Hepatocyte (in vitro differentiated cells): Measurements from ENCODE around the gene ZC3H4. TPM values are rescaled to one million over a fixed set of nuclear protein-coding genes. Genes with fewer than 3 reads are reported as not detected.

ENCODE experiments used
- DNase-seq: peaks from one replicate; pipeline ENCODE4 v3.0.0-alpha.2; 2016; ENCODE audit warnings: low spot score
- H2AFZ ChIP-seq: fragments of 200-600 bp; sonication (generic); 2 replicates; pipeline ENCODE4 v1.6.0; 2016; ENCODE audit warnings: antibody characterized with exemption, mild to moderate bottlenecking
- H3K27ac ChIP-seq: fragments of 200-600 bp; sonication (generic); 2 replicates; pipeline ENCODE4 v1.5.1; 2016; ENCODE audit warnings: mild to moderate bottlenecking
- H3K27me3 ChIP-seq: fragments of 200-600 bp; sonication (generic); 2 replicates; pipeline ENCODE4 v1.6.1; 2016
- H3K36me3 ChIP-seq: fragments of 200-600 bp; sonication (generic); replicated peaks from 2 replicates; pipeline ENCODE4 v1.5.1; 2016; ENCODE audit warnings: low read depth; ENCODE audit not compliant: insufficient read depth
- H3K4me1 ChIP-seq: fragments of 200-600 bp; sonication (generic); 2 replicates; pipeline ENCODE4 v1.5.1; 2016; ENCODE audit warnings: mild to moderate bottlenecking, moderate library complexity; ENCODE audit not compliant: insufficient read depth
- H3K4me2 ChIP-seq: fragments of 200-600 bp; sonication (generic); 2 replicates; pipeline ENCODE4 v1.6.0; 2016
- H3K4me3 ChIP-seq: fragments of 200-600 bp; sonication (generic); 2 replicates; pipeline ENCODE4 v1.5.1; 2016; ENCODE audit warnings: mild to moderate bottlenecking
- H3K79me2 ChIP-seq: fragments of 200-600 bp; sonication (generic); 2 replicates; pipeline ENCODE4 v1.6.0; 2017; ENCODE audit warnings: mild to moderate bottlenecking
- H3K9me2 ChIP-seq: fragments of 200-600 bp; sonication (generic); replicated peaks from 2 replicates; pipeline ENCODE4 v1.6.0; 2017; ENCODE audit warnings: mild to moderate bottlenecking; ENCODE audit not compliant: insufficient read depth
- H3K9me3 ChIP-seq: fragments of 200-600 bp; sonication (generic); 2 replicates; pipeline ENCODE4 v1.5.1; 2016; ENCODE audit warnings: low read depth, mild to moderate bottlenecking
- H4K20me1 ChIP-seq: fragments of 200-600 bp; sonication (generic); 2 replicates; pipeline ENCODE4 v1.6.0; 2016; ENCODE audit warnings: mild to moderate bottlenecking; ENCODE audit not compliant: insufficient read depth, poor library complexity, severe bottlenecking
- EZH2 ChIP-seq: fragments of 200-600 bp; sonication (generic); IDR thresholded peaks from 2 replicates; pipeline ENCODE4 v1.6.1; 2016; ENCODE audit warnings: antibody characterized with exemption, mild to moderate bottlenecking, borderline replicate concordance
- EZH2phosphoT487 ChIP-seq: fragments of 200-600 bp; sonication (generic); IDR thresholded peaks from one replicate; pipeline ENCODE4 v1.6.1; 2018; ENCODE audit warnings: antibody characterized with exemption, mild to moderate bottlenecking, low read depth, moderate library complexity; ENCODE audit not compliant: unreplicated experiment, severe bottlenecking
- WGBS: methylation state at CpG from one replicate; pipeline ENCODE4 v1.1.6; 2016; ENCODE audit warnings: low lambda C conversion rate; ENCODE audit errors: missing lambda C conversion rate; 5-methylcytosine and 5-hydroxymethylcytosine counted together
- polyA plus RNA-seq: library from polyadenylated mRNA; unstranded; fragments of >200 nt; fragmentation: Nextera tagmentation; extraction: Ambion mirVana; gene quantifications from 2 replicates; pipeline ENCODE4 v1.2.1, GENCODE V29; 2016
- total RNA-seq: library from RNA; depleted of rRNA; stranded (reverse); fragments of >200 nt; gene quantifications from 2 replicates; pipeline ENCODE4 v1.2.3, GENCODE V29; 2014
- TF ChIP-seq, protein P1 (sequence below): fragments of 200-600 bp; sonication (generic); IDR thresholded peaks from 2 replicates; pipeline ENCODE4 v1.5.1; 2016; ENCODE audit warnings: antibody characterized with exemption, mild to moderate bottlenecking; ENCODE audit not compliant: poor library complexity

The ZC3H4 gene
- total and polyA plus RNA-seq, 2 experiments from 2014 or later: 4.3 to 13.1 TPM

DNA sequence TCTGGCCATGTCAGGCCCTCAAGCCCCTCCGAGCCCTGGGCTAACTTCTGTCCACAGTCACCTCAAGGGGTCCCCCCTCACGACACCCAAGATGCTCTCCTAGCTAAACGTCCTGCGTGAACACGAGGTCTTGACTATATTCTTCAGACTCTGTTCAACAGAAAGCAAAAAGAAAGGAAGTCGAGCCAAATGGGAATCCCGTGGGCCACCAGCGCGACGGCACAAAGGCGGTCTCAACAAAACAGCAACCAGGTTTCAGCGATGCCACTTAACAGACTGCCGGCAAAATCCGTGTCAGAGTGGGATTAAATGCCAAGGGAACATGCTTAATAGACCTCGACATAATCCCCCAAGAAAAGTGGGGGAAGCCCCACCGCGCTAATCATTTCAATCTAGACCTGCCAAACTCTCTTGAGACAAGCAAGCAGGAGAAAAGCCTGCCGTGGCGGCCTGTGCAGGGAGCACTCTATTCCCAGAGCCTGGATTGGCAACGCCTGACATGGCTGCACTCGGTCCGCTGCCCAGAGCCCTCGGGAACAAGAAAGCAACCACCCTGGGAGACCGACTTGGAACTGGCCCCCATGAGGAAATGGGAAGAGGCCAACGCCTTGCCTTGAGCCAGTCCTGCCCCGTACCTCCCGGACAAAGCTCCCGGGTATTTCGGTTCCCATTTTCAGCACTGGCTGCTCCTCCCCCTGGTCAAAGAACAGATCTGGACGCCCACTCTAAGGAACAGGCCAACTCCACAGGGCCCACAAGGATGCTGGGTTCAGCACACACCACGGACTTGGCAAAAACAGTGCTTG is 16.0 kb downstream of the ZC3H4 start:
- whole genome bisulfite sequencing: 88% methylated on average over 31 of the region's 31 CpGs
- H3K27me3 ChIP-seq: no peaks in the 10 kb centered on the region
- H3K27ac ChIP-seq: peak overlapping the region; percentile 100
- H3K4me1 ChIP-seq: peaks cover 67% of the 10 kb centered on the region
- peaks cover 90% of the 10 kb centered on the region for H3K79me2 ChIP-seq
- H2AFZ ChIP-seq: no peak overlapping the region
- no peak for TF ChIP-seq EZH2
- TF ChIP-seq, protein P1, sequence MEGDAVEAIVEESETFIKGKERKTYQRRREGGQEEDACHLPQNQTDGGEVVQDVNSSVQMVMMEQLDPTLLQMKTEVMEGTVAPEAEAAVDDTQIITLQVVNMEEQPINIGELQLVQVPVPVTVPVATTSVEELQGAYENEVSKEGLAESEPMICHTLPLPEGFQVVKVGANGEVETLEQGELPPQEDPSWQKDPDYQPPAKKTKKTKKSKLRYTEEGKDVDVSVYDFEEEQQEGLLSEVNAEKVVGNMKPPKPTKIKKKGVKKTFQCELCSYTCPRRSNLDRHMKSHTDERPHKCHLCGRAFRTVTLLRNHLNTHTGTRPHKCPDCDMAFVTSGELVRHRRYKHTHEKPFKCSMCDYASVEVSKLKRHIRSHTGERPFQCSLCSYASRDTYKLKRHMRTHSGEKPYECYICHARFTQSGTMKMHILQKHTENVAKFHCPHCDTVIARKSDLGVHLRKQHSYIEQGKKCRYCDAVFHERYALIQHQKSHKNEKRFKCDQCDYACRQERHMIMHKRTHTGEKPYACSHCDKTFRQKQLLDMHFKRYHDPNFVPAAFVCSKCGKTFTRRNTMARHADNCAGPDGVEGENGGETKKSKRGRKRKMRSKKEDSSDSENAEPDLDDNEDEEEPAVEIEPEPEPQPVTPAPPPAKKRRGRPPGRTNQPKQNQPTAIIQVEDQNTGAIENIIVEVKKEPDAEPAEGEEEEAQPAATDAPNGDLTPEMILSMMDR: no peak
- TF ChIP-seq EZH2phosphoT487: no peak
- H3K4me2 ChIP-seq: no peak overlapping the region
- H3K36me3 ChIP-seq: no peaks in the 10 kb centered on the region
- H4K20me1 ChIP-seq: peaks cover 3% of the 10 kb centered on the region
- DNase-seq: no peak
- no peaks in the 10 kb centered on the region for H3K9me3 ChIP-seq
- no peak overlapping the region for H3K4me3 ChIP-seq
- H3K9me2 ChIP-seq: no peaks in the 10 kb centered on the region

DNA sequence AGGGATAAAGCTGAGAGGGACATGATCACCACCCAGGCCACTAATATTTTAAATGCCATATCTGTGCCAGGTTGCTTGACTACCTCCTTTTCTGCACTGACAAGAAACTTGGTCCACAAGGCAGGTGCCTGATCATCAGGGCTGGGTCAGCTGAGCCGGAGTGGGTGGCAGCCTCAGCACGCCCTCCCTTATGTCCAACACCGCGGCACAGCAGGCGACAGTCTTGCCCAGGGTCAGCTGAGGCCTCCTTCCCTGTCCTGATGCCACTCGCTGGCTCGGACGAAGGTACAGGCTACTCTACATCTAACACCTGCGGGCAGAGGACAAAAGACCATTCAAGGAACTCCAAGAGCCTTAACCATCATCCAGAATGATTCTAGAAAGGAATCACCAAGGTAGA is 16.9 kb downstream of the ZC3H4 start:
- TF ChIP-seq, protein P1: no peak
- TF ChIP-seq EZH2 (no peak), EZH2phosphoT487 (no peak)
- Histone ChIP-seq H3K9me2 (no peaks in the 10 kb centered on the region), H4K20me1 (peaks cover 3% of the 10 kb centered on the region), H3K27ac (peak overlapping the region; percentile 100), H3K27me3 (no peaks in the 10 kb centered on the region), H3K4me2 (peak overlapping the region; percentile 58), H3K36me3 (no peaks in the 10 kb centered on the region), H3K79me2 (peaks cover 90% of the 10 kb centered on the region), H3K9me3 (no peaks in the 10 kb centered on the region), H3K4me1 (peaks cover 63% of the 10 kb centered on the region), H3K4me3 (no peak overlapping the region), H2AFZ (no peak overlapping the region)
- no peak for DNase-seq
- 93% methylated on average over 9 of the region's 9 CpGs for WGBS

DNA sequence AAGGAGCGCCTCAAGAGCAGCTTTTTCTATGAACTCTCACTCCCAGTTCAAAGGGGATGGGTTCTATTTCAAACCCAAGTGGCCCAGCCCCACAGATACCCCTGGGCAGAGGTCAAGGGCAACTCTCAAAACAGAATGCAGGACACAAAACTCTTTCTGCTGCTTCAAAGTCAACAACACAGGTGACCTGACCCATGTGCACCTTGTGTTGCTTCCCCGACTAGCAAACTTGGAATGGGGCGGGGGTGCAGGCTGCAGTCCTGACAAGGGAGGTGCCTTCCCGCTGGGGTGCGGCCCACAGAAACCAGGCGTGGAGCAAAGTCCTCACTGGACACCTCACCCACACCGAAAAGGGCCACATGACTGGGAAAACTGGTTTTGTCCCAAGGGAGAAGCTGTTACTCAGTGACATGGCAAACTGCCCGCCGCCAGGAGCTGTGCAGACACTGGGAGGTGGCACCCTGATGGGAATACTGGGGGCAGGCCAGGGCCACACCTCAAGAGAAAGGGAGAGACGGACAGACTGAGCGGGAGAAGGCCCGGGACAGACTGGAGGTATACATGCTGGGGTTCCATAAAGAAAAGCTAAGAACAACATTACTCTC is 17.4 kb downstream of the ZC3H4 start:
- 60% methylated on average over 12 of the region's 12 CpGs for WGBS

More for the DNA sequence above, 17.4 kb downstream of the ZC3H4 start:
- Histone ChIP-seq H3K79me2 (peaks cover 90% of the 10 kb centered on the region), H3K27ac (peak overlapping the region; percentile 100), H3K9me3 (no peaks in the 10 kb centered on the region), H3K4me1 (peaks cover 63% of the 10 kb centered on the region), H3K9me2 (no peaks in the 10 kb centered on the region), H2AFZ (no peak overlapping the region), H3K36me3 (no peaks in the 10 kb centered on the region), H3K4me2 (peak overlapping the region; percentile 58), H4K20me1 (peaks cover 3% of the 10 kb centered on the region), H3K4me3 (no peak overlapping the region), H3K27me3 (no peaks in the 10 kb centered on the region)
- no peak for TF ChIP-seq EZH2phosphoT487
- TF ChIP-seq EZH2: no peak
- TF ChIP-seq, protein P1: no peak
- DNase-seq: peak; percentile 92
